Mucosa of gallbladder (tissue), 1 donor: ENCODE results near the gene IFITM2. TPM values are rescaled to one million over a fixed set of nuclear protein-coding genes. Genes with fewer than 3 reads are reported as not detected.
"Not testable (repeated sequence)": the region's sequence is repeated elsewhere in the genome, so short reads cannot be mapped to it uniquely, and the experiment has no call there.

Experiments
- DNase-seq: peaks from one replicate; pipeline ENCODE4 v3.0.0-alpha.2; 2020; ENCODE audit warnings: low spot score
- total RNA-seq: library from RNA; stranded (reverse); gene quantifications from one replicate; pipeline ENCODE4 v1.2.1, GENCODE V29; 2021
- donor health status: DM: no; HTN: no; CAD: no.

The IFITM2 gene
- total RNA-seq, 1 donor from 2014 or later: 129 TPM

DNA sequence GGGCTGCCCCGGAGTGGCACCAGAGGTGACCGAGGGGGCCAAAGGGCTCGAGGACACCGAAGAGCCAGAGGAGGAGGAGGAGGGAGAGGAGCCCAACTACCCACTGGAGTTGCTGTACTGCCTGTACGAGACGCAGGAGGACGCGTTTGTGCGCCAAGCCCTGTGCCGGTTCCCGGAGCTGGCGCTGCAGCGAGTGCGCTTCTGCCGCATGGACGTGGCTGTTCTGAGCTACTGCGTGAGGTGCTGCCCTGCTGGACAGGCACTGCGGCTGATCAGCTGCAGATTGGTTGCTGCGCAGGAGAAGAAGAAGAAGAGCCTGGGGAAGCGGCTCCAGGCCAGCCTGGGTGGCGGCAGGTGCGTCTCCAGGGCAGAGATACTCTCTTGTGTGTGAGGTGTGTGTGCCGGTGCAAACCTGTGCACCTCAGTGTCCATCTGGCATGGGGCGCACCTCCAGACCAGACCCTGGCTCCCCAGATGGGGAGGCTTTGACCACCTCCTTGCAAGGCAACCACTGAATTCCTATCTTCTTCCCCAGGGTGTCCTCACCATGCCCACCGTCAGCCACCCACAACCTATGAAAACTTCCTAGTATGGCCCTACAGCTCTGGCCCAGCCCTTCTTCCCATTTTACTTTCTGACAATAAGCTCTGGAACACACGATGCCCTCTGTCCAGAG lies 26.0 kb upstream of the IFITM2 start:
- no peak for DNase-seq

DNA sequence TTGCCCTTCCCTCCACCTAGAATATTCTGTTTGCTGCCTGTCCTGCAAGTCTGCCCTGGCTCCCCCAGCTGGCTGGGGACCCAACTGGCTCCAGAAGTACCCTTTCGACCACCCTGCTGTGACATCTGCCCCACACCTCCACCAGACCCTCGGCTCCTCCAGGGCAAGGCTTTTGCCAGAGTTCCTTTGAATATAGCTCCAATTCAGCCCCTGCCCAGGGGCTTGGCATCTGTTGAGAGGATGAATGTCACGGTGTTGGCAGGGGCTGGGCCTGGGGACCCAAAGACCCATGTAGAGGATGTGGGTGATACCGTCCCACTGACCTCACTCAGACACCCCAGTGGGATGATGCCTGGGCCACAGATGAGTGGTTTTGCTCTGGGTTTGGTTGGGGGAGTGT lies 25.4 kb upstream of the IFITM2 start:
- DNase-seq: no peak

DNA sequence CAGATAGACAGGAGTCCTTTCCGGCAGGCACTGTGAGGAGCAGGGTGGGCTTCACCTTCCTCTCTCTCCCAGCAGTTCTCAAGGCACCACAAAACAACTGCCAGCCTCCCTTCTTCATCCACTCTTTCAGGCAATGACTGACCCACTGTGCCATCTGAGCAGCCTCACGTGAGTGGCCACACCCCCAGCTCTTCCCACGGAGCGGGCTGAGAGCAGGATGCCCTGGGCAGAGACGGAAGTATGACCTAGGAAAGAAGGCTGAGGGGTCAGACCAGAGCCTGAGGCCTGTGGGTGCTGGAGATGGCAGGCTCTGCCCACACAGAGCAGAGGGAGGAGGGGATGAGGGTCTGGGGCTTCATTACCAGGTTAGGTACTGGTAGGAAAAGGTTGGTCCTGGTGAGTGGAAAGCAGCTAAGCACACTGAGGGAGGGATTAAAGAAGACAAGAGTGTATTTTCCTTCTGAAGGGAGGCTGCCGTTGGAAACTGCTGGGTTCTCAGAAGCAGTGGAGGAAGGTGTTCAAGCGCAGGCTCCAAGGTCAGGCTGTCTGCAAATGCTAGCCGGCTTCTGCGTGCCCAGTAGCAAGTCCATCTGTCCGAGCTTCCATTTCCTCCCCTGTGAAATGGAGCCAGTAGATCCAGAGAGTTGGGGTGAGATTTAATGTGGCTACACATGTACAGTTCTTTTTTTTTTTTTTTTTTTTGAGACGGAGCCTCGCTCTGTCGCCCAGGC lies 24.8 kb upstream of the IFITM2 start:
- DNase-seq: no peak

DNA sequence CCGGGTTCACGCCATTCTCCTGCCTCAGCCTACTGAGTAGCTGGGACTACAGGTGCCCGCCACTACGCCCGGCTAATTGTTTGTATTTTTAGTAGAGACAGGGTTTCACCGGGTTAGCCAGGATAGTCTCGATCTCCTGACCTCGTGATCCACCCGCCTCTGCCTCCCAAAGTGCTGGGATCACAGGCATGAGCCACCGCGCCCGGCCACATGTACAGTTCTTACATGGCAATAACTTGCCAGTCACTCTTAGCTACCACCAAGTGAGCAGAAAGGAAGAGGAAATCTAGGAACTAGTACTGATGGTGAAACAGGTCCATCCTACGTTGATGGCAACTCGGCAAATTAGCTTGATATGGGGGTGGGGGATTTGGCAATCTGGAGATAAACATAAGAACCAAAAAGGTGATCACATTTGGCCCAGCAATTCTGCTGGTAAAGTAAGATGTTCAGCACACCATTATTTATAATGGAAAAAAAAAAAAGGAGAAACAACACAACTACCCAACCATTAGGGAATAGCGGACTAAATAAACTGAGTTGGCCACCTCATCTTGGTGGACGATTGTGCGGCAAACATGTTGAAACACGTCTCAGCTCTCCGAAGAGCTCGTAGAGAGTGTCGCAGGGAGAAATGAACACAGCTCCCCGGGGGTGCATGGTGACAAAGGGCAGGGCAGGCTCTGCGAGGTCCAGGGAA lies 24.1 kb upstream of the IFITM2 start:
- no peak for DNase-seq

- DNase-seq: no peak
Measured at GRCh38 chr11:284105-285020, 23.3 kb upstream of the IFITM2 start.

DNA sequence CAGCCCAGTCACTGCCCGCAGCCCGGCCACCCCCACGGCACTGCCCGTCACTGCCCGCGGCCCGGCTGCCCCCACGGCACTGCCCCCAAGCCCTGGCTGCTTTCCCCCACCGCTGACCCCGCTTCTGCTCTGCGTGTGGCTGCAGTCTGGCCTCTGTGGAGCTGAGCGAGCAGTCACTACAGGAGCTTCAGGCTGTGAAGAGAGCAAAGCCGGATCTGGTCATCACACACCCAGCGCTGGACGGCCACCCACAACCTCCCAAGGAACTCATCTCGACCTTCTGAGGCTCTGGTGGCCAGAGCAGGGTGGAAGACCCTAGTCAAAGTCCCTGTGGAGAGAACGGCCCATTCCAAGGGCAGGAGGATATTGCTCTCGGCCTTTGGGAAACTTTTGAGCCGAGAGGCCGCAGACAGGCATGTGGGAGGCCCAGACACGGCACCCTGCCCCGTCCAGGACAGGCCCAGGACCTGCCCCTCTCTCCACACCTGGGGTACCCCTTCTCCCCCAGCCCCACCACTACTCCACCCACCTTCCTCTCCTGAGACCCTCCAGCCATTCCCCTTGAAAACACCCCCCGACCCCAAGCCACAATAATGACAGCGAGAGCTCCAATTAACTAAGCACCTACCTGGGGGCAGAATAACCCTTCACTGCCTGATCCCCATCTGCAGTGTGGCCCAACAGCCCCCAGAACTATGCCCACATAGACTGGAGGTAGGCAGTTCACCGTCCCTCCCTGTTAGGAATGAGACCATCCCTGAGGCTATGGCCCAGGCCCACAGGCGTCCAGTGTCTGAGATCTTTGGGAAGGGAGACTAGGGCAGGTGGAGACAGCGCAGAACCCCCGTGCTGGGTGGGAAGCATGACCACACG lies 22.4 kb upstream of the IFITM2 start:
- DNase-seq: no peak

DNA sequence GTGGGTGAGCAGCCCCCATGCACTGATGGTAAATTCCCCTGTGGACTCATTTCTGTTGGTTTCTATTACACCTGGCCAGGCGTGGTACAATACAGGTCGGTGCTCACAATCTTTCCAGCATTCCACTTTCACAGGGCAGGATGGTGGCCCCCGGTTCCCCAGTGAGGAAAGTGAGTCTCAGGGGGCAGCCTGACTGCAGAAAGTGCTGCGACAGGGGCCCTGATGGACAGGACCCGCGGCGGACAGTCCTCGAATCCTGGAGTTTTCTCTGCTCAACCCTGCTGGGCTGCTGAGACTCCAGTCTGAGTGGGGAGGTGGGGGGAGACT lies 21.8 kb upstream of the IFITM2 start:
- no peak for DNase-seq

- not testable (repeated sequence) for DNase-seq
Measured at GRCh38 chr11:286977-287820, 20.4 kb upstream of the IFITM2 start.

- DNase-seq: no peak
Measured at GRCh38 chr11:287821-288477, 19.7 kb upstream of the IFITM2 start.

- peak; percentile 59 for DNase-seq
Measured at GRCh38 chr11:288478-289397, 18.9 kb upstream of the IFITM2 start, which contains the start of gene PGGHG. Gene PGGHG (plus strand): TSS chr11:289126. CDS start chr11:289817, 691 bp downstream.

- DNase-seq: no peak
Measured at GRCh38 chr11:289398-289711, 18.3 kb upstream of the IFITM2 start.

GRCh38 chr11:289712-290620 lies 17.6 kb upstream of the IFITM2 start:
- no peak for DNase-seq

GRCh38 chr11:290621-291231 lies 16.9 kb upstream of the IFITM2 start:
- DNase-seq: no peak

GRCh38 chr11:291281-292210 lies 16.1 kb upstream of the IFITM2 start:
- no peak for DNase-seq

GRCh38 chr11:292211-293121 lies 15.2 kb upstream of the IFITM2 start:
- DNase-seq: no peak
